K562 (cell line): ENCODE results near the gene METRN. TPM values are rescaled to one million over a fixed set of nuclear protein-coding genes. Genes with fewer than 3 reads are reported as not detected.

Experiments
- CBFA2T3 ChIP-seq: fragments of 450-650 bp; IDR thresholded peaks from 2 replicates; pipeline ENCODE4 v1.6.1; 2017
- GABPB1 ChIP-seq: sonication (generic); formaldehyde crosslinking; IDR thresholded peaks from 2 replicates; pipeline ENCODE4 v1.8.0; 2022; ENCODE audit warnings: mild to moderate bottlenecking, missing genetic modification reagents
- HMG20B ChIP-seq: fragments of 250-450 bp; sonication (Bioruptor Pico); IDR thresholded peaks from 2 replicates; pipeline ENCODE4 v1.5.0; 2021; ENCODE audit warnings: mild to moderate bottlenecking
- HNRNPH1 ChIP-seq: fragments of 200-400 bp; formaldehyde crosslinking; optimal IDR thresholded peaks from 2 replicates; pipeline ENCODE3; 2017; ENCODE audit warnings: low read depth, mild to moderate bottlenecking, low read length, moderate library complexity
- IFI16 ChIP-seq: fragments of 250-450 bp; sonication (Bioruptor Pico); IDR thresholded peaks from 2 replicates; pipeline ENCODE4 v2.1.2; 2022; ENCODE audit warnings: mild to moderate bottlenecking, inconsistent platforms
- KHSRP ChIP-seq: fragments of 450-650 bp; IDR thresholded peaks from 2 replicates; pipeline ENCODE4 v1.6.1; 2017
- NFIC ChIP-seq: fragments of 450-650 bp; IDR thresholded peaks from 2 replicates; pipeline ENCODE4 v1.6.1; 2017; ENCODE audit warnings: mild to moderate bottlenecking, inconsistent platforms
- PHF8 ChIP-seq: fragments of 200-600 bp; sonication (generic); IDR thresholded peaks from 2 replicates; pipeline ENCODE4 v1.6.1; 2012; ENCODE audit warnings: mixed run types, mild to moderate bottlenecking, inconsistent platforms, low read length, moderate library complexity, borderline replicate concordance
- PTTG1 ChIP-seq: fragments of 450-650 bp; IDR thresholded peaks from 2 replicates; pipeline ENCODE4 v1.6.1; 2016; ENCODE audit warnings: low read depth, mild to moderate bottlenecking, missing genetic modification characterization, missing compliant biosample characterization
- RBBP5 ChIP-seq: fragments of 200-600 bp; sonication (generic); IDR thresholded peaks from 2 replicates; pipeline ENCODE4 v1.6.1; 2012; ENCODE audit warnings: borderline replicate concordance, mild to moderate bottlenecking, low read length, control low read depth, inconsistent platforms; ENCODE audit not compliant: insufficient read depth, poor library complexity, severe bottlenecking
- RFX5 ChIP-seq: IDR thresholded peaks from 2 replicates; pipeline ENCODE4 v1.6.1; 2011; ENCODE audit warnings: low read depth, mild to moderate bottlenecking, improper control_type of control experiment, low read length
- SIN3B ChIP-seq: fragments of 450-650 bp; IDR thresholded peaks from 2 replicates; pipeline ENCODE4 v1.6.1; 2017; ENCODE audit warnings: low read depth, mild to moderate bottlenecking, moderate library complexity
- SMARCA4 ChIP-seq: fragments of 450-650 bp; IDR thresholded peaks from 2 replicates; pipeline ENCODE4 v1.6.1; 2016
- TBL1XR1 ChIP-seq, 2 experiments: IDR thresholded peaks; 2 replicates each; pipeline ENCODE4 v1.6.1; 2012; ENCODE audit warnings: improper control_type of control experiment in 2 of 2, low read length in 2 of 2, mild to moderate bottlenecking in 1 of 2
- TOE1 ChIP-seq, 2 experiments: fragments of 450-650 bp in 1 of 2; sonication (generic) in 1 of 2; formaldehyde crosslinking in 1 of 2; IDR thresholded peaks; 2 replicates each; pipeline versions ENCODE4 v1.7.1 to v1.8.0; 2016 to 2022; ENCODE audit warnings: borderline replicate concordance in 2 of 2, mild to moderate bottlenecking in 2 of 2, antibody characterized with exemption in 1 of 2, inconsistent platforms in 1 of 2, low read depth in 1 of 2, missing genetic modification reagents in 1 of 2, moderate library complexity in 1 of 2
- ZNF696 ChIP-seq: fragments of 250-450 bp; sonication (Bioruptor Pico); conservative IDR thresholded peaks from 2 replicates; pipeline ENCODE4 v1.4.0; 2020; ENCODE audit warnings: mild to moderate bottlenecking, moderate library complexity
- polyA plus RNA-seq, 8 experiments: library from polyadenylated mRNA; depleted of rRNA in 4 of 8; stranded (reverse) in 5 of 8; unstranded in 3 of 8; fragments of >200 nt; fragmentation: Nextera tagmentation in 2 of 8; fragmentation: Illumina TruSeq in 1 of 8; extraction: Ambion mirVana in 2 of 8; extraction: Trizol in 1 of 8; gene quantifications; 2 replicates each; pipeline versions ENCODE4 v1.2.1 to v1.2.3, GENCODE V29; 2011 to 2014; ENCODE audit warnings: inconsistent platforms in 1 of 8, missing spikeins in 1 of 8
- total RNA-seq, 7 experiments: library from RNA; depleted of rRNA in 6 of 7; stranded (reverse); fragments of >200 nt in 6 of 7; fragmentation: Illumina TruSeq in 2 of 7; extraction: Trizol in 2 of 7; gene quantifications; 2 replicates each; pipeline versions ENCODE4 v1.2.1 to v1.2.3, GENCODE V29; 2011 to 2021; ENCODE audit warnings: low replicate concordance in 1 of 7
- TF ChIP-seq, protein P1 (sequence below): fragments of 450-650 bp; IDR thresholded peaks from 2 replicates; pipeline ENCODE4 v1.6.1; 2016; ENCODE audit warnings: low read depth
- TF ChIP-seq, protein P2 (sequence below): sonication (generic); formaldehyde crosslinking; IDR thresholded peaks from 2 replicates; pipeline ENCODE4 v1.8.0; 2022; ENCODE audit warnings: mild to moderate bottlenecking, missing genetic modification reagents

The METRN gene
- total and polyA plus RNA-seq, 9 of the 15 experiments (the other 6 are each of a cell fraction or from before 2014, with no cell fraction given) = 0.20 to 89.8 (median 15.4) TPM

DNA sequence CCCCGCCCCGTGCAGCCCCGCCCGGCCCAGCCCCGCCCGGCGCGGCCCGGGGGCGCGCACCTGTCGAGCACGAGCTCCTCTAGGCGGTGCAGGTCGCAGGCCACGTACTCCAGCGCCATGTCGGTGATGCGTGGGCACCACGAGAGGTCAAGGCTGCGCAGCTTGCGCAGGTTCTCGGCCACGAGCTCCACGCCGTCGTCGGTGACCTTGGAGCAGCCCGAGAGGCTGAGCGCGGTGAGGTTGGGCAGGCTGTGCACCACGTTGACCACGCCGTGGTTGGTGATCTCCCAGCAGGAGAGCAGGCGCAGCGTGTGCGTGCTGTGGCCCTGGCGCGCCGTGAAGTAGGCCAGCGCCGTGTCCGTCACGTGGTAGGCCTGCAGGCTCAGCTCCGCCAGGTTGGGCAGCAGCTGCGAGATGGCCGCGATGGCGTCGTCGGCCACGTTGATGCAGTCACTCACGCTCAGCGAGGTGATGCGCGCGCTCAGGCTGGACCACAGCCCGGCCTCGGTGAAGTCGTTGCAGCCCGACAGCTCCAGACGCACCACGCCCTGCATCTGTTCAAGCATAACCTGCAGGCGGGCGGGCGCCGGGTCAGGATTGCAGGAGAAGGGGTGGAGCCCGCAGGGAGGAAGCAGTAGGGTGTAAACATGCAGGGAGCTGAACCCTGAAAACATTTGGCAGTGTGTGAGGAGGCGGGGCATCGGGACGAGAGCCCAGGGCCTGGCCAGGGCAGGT lies 19.4 kb upstream of the METRN start (continued):
- TF ChIP-seq GABPB1 (CRISPR knock-in tag) (no peak; the same call in none of the 2 replicates), TOE1 (IDR thresholded peaks at IDR 0.05; ENCODE audit: borderline replicate concordance) (peak; percentile 66; the same call in 1 of the 2 replicates), TOE1 (CRISPR knock-in tag; IDR thresholded peaks at IDR 0.05; ENCODE audit: borderline replicate concordance, low read depth) (peak; percentile 89; the same call in 1 of the 2 replicates), TBL1XR1 (IDR thresholded peaks at IDR 0.05; ENCODE audit: low read length in 2 of 2) (no peak), KHSRP (no peak), RFX5 (no peak), HNRNPH1 (no peak), NFIC (0 out of 2 replicates have a peak, but pooled peaks have one; percentile 17), RBBP5 (peak; percentile 61), PHF8 (peak; percentile 79; the same call in 1 of the 2 replicates), IFI16 (CRISPR knock-in tag) (no peak), SMARCA4 (no peak), CBFA2T3 (no peak), ZNF696 (CRISPR knock-in tag) (no peak), SIN3B (peak; percentile 30; the same call in 1 of the 2 replicates), HMG20B (CRISPR knock-in tag) (no peak), PTTG1 (no peak)
- TF ChIP-seq, protein P1, sequence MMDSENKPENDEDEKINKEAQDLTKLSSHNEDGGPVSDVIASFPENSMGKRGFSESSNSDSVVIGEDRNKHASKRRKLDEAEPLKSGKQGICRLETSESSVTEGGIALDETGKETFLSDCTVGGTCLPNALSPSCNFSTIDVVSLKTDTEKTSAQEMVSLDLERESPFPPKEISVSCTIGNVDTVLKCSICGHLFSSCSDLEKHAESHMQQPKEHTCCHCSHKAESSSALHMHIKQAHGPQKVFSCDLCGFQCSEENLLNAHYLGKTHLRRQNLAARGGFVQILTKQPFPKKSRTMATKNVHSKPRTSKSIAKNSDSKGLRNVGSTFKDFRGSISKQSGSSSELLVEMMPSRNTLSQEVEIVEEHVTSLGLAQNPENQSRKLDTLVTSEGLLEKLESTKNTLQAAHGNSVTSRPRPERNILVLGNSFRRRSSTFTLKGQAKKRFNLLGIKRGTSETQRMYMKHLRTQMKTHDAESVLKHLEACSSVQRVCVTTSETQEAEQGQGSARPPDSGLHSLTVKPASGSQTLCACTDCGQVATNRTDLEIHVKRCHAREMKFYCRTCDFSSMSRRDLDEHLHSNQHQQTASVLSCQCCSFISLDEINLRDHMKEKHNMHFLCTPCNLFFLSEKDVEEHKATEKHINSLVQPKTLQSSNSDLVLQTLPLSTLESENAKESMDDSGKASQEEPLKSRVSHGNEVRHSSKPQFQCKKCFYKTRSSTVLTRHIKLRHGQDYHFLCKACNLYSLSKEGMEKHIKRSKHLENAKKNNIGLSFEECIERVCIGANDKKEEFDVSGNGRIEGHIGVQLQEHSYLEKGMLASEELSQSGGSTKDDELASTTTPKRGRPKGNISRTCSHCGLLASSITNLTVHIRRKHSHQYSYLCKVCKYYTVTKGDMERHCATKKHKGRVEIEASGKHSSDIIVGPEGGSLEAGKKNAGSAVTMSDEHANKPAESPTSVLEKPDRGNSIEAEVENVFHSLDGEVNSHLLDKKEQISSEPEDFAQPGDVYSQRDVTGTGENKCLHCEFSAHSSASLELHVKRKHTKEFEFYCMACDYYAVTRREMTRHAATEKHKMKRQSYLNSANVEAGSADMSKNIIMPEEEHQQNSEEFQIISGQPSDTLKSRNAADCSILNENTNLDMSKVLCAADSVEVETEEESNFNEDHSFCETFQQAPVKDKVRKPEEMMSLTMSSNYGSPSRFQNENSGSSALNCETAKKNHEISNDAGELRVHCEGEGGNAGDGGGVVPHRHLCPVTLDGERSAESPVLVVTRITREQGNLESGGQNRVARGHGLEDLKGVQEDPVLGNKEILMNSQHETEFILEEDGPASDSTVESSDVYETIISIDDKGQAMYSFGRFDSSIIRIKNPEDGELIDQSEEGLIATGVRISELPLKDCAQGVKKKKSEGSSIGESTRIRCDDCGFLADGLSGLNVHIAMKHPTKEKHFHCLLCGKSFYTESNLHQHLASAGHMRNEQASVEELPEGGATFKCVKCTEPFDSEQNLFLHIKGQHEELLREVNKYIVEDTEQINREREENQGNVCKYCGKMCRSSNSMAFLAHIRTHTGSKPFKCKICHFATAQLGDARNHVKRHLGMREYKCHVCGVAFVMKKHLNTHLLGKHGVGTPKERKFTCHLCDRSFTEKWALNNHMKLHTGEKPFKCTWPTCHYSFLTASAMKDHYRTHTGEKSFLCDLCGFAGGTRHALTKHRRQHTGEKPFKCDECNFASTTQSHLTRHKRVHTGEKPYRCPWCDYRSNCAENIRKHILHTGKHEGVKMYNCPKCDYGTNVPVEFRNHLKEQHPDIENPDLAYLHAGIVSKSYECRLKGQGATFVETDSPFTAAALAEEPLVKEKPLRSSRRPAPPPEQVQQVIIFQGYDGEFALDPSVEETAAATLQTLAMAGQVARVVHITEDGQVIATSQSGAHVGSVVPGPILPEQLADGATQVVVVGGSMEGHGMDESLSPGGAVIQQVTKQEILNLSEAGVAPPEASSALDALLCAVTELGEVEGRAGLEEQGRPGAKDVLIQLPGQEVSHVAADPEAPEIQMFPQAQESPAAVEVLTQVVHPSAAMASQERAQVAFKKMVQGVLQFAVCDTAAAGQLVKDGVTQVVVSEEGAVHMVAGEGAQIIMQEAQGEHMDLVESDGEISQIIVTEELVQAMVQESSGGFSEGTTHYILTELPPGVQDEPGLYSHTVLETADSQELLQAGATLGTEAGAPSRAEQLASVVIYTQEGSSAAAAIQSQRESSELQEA = no peak
- TF ChIP-seq, protein P2, sequence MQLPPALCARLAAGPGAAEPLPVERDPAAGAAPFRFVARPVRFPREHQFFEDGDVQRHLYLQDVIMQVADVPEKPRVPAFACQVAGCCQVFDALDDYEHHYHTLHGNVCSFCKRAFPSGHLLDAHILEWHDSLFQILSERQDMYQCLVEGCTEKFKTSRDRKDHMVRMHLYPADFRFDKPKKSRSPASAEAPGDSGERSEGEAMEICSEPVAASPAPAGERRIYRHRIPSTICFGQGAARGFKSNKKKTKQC (CRISPR knock-in tag) = peak; percentile 92
